ENCODE results near the gene ARHGAP22. TPM values are rescaled to one million over a fixed set of nuclear protein-coding genes. Genes with fewer than 3 reads are reported as not detected.

The ARHGAP22 gene
- total RNA-seq, 1 donor from 2014 or later = 0.82 TPM

DNA sequence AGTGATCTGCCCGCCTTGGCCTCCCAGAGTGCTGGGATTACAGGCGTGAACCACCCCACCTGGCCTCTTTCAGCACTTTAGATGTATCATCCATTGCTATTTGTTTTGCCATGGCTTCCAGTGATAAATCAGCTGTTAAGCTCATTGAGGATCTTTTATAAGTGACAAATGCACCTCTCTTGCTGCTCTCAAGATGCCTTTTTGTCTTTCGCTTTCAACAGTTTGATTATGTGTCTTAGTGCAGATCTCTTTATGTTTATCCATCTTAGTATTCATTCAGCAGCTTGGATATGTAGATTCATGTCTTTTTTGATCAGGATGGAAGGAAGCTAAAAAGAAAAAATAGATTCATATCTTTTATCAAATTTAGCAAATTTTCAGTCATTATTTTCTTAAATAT is 192.8 kb downstream of the ARHGAP22 start:
- POLR2A ChIA-PET = no interaction called here
- Mint-ChIP-seq H3K4me1 (no peaks in the 10 kb centered on the region), H3K9me3 (peaks cover 11% of the 10 kb centered on the region), H3K27me3 (no peaks in the 10 kb centered on the region), H3K4me3 (no peak overlapping the region), H3K36me3 (ENCODE audit: low read depth) (peaks cover 51% of the 10 kb centered on the region), H3K27ac (no peak overlapping the region)
- CTCF ChIA-PET = no interaction called here
- ATAC-seq (ENCODE audit: low read depth) (no peak), DNase-seq (no peak)
- intact Hi-C loops (cut with micrococcal nuclease) = no loop called here
- no peak for TF ChIP-seq CTCF (IDR thresholded peaks at IDR 0.05)

DNA sequence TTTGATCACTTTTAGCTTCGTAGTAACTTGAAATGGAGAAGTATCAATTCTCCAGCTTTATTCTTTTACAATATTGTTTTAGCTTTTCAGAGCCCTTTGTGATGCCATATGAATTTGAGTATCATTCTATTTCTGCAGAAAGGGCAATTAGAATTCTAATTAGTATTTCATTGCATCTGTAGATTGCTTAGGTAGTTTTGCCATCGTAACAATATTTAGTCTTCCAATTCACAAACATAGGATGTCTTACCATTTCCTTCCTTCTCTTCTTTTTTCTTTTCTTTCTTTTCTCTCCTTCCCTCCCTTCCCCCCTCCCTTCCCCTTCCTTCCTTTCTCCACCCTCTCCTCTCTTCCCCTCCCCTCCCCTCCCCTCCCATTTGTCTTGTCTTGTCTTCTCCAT is 193.4 kb downstream of the ARHGAP22 start:
- Mint-ChIP-seq H3K27me3 (no peaks in the 10 kb centered on the region), H3K27ac (no peak overlapping the region), H3K36me3 (ENCODE audit: low read depth) (peaks cover 51% of the 10 kb centered on the region), H3K4me1 (no peaks in the 10 kb centered on the region), H3K4me3 (no peak overlapping the region), H3K9me3 (peaks cover 11% of the 10 kb centered on the region)
- ChIA-PET POLR2A (no interaction called here), CTCF (no interaction called here)
- ATAC-seq (ENCODE audit: low read depth) (no peak), DNase-seq (no peak)
- no peak for TF ChIP-seq CTCF (IDR thresholded peaks at IDR 0.05)
- intact Hi-C loops (cut with micrococcal nuclease) = no loop called here

- ChIA-PET POLR2A (no interaction called here), CTCF (no interaction called here)
- intact Hi-C loops (cut with micrococcal nuclease) = no loop called here
- TF ChIP-seq CTCF (IDR thresholded peaks at IDR 0.05) = no peak
- H3K4me3 Mint-ChIP-seq = no peak overlapping the region
- DNase-seq (no peak), ATAC-seq (ENCODE audit: low read depth) (no peak)
- H3K9me3 Mint-ChIP-seq = peaks cover 11% of the 10 kb centered on the region
- H3K27ac Mint-ChIP-seq = no peak overlapping the region
- H3K27me3 Mint-ChIP-seq = no peaks in the 10 kb centered on the region
- no peaks in the 10 kb centered on the region for H3K4me1 Mint-ChIP-seq
- peaks cover 53% of the 10 kb centered on the region for H3K36me3 Mint-ChIP-seq (ENCODE audit: low read depth)
These were observed 194.4 kb downstream of the ARHGAP22 start for GRCh38 chr10:48410503-48410902.

DNA sequence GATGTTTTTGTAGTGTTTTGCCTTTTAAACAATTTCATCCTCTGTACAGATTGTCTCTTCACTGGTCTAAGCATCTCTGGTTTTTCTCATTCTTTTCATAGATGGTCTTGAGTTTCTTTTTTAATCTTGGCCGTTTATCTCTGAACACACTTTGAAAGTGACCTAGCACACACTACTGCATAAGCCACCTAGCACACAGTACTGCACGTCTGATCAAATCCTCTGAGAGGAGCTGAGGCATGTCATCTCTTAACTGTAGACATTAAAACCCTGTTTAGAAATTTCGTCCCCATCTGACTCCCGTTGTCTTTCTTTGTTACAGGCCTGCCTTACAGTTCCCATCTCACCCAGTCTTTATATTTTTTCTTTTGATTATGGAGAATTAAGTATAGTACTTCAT is 198.2 kb downstream of the ARHGAP22 start:
- Mint-ChIP-seq H3K9me3 (no peaks in the 10 kb centered on the region), H3K4me3 (no peak overlapping the region), H3K4me1 (no peaks in the 10 kb centered on the region), H3K27me3 (no peaks in the 10 kb centered on the region), H3K36me3 (ENCODE audit: low read depth) (peaks cover 34% of the 10 kb centered on the region), H3K27ac (no peak overlapping the region)
- intact Hi-C loops (cut with micrococcal nuclease) = no loop called here
- DNase-seq (no peak), ATAC-seq (ENCODE audit: low read depth) (no peak)
- no peak for TF ChIP-seq CTCF (IDR thresholded peaks at IDR 0.05)
- ChIA-PET POLR2A (no interaction called here), CTCF (no interaction called here)

- H3K27ac Mint-ChIP-seq = no peak overlapping the region
- intact Hi-C loops (cut with micrococcal nuclease) = no loop called here
- ATAC-seq (ENCODE audit: low read depth) (no peak), DNase-seq (no peak)
- H3K36me3 Mint-ChIP-seq (ENCODE audit: low read depth) = peaks cover 29% of the 10 kb centered on the region
- no peaks in the 10 kb centered on the region for H3K9me3 Mint-ChIP-seq
- H3K4me1 Mint-ChIP-seq = no peaks in the 10 kb centered on the region
- no peak overlapping the region for H3K4me3 Mint-ChIP-seq
- ChIA-PET POLR2A (no interaction called here), CTCF (no interaction called here)
- no peak for TF ChIP-seq CTCF (IDR thresholded peaks at IDR 0.05)
- H3K27me3 Mint-ChIP-seq = no peaks in the 10 kb centered on the region
These were observed 198.7 kb downstream of the ARHGAP22 start for GRCh38 chr10:48406204-48406603.

All from activated B cell treated with CpG ODN at 0.5 μM for 24 hours (primary cell).